ENCODE data around the gene CUTA. TPM values are rescaled to one million over a fixed set of nuclear protein-coding genes. Genes with fewer than 3 reads are reported as not detected.

The CUTA gene, protein sequence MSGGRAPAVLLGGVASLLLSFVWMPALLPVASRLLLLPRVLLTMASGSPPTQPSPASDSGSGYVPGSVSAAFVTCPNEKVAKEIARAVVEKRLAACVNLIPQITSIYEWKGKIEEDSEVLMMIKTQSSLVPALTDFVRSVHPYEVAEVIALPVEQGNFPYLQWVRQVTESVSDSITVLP
- total RNA-seq = 120 and 124 TPM in 2 replicates

DNA sequence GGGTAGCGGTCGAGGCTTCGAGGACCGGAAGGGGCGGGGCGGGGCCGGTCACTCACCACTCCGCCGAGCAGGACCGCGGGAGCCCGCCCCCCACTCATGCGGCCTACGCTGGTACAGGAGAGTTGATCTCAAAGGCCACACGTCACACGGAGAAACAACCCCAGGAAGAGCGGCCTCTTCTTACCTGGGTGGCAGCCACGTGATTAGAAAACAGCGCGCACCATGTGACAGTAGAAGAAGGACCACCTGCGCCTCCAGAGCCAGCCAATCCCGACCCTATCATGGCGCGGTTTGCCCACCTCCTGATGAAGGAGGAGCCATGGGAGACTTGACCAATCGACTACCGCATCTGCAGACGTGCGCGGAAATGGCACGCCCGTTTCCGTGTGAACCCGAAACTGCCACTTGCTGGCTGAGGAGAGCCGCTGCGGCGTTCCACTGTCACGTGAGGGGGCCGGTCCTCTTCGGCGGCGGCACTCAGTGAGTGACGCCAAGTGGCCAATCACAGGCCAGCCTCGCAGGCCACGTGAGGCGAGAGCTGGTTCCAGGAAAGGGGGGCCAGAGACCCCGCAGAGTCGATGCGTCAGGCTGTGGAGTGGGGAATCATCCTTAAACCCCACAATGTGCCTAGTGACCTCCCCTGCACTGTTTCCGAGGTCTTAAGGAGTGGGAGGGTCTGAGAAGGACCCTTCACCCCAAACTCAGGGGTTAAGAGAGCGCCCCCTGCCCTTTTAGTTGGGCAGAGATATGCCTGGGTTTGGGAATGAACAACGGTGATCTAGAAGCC lies at the start of gene CUTA:
TSS of gene CUTA (minus strand) at position 205 of the 787 bp plus-strand sequence. CDS start at position 98, 107 bp downstream.
- peak; percentile 100 for DNase-seq
- Mint-ChIP-seq H3K4me3 (peak within 1 kb of the TSS; percentile 92), H3K9me3 (no peaks in the 10 kb centered on the region), H3K36me3 (ENCODE audit: low read depth) (peaks cover 34% of the 10 kb centered on the region), H3K4me1 (peaks cover 63% of the 10 kb centered on the region), H3K27me3 (peaks cover 1% of the 10 kb centered on the region), H3K27ac (peak within 1 kb of the TSS; percentile 96)
- intact Hi-C loops (cut with micrococcal nuclease) = loop anchor here (1.0 to 10.0 kb wide), 10 partner anchors 8 to 1243 kb away; partner anchors contain the start of genes AGPAT1, B3GALT4, ITPR3 and RNF5

DNA sequence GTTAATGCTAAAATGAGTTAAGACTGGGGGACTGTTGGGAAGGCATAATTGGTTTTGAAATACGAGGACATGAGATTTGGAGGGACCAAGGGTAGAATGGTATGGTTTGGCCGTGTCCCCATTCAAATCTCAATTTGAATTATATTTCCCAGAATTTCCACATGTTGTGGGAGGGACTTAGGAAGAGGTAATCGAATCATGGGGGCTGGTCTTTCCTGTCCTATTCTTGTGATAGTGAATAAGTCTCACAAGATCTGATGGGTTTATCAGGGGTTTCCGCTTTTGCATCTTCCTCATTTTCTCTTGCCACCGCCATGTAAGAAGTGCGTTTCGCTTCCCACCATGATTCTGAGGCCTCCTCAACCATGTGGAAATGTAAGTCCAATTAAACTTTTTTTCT lies 49.2 kb upstream of the CUTA start:
- Mint-ChIP-seq H3K27ac (no peak overlapping the region), H3K9me3 (no peaks in the 10 kb centered on the region), H3K4me1 (no peaks in the 10 kb centered on the region), H3K27me3 (peaks cover 11% of the 10 kb centered on the region), H3K36me3 (ENCODE audit: low read depth) (no peaks in the 10 kb centered on the region), H3K4me3 (no peak overlapping the region)
- no peak for DNase-seq
- intact Hi-C loops (cut with micrococcal nuclease) = no loop called here

GRCh38 chr6:33466075-33466735 lies 48.3 kb upstream of the CUTA start:
- H3K9me3 Mint-ChIP-seq = no peaks in the 10 kb centered on the region
- no peaks in the 10 kb centered on the region for H3K4me1 Mint-ChIP-seq
- no peak overlapping the region for H3K4me3 Mint-ChIP-seq
- peaks cover 13% of the 10 kb centered on the region for H3K27me3 Mint-ChIP-seq
- DNase-seq = no peak
- intact Hi-C loops (cut with micrococcal nuclease) = no loop called here
- no peak overlapping the region for H3K27ac Mint-ChIP-seq
- no peaks in the 10 kb centered on the region for H3K36me3 Mint-ChIP-seq (ENCODE audit: low read depth)

DNA sequence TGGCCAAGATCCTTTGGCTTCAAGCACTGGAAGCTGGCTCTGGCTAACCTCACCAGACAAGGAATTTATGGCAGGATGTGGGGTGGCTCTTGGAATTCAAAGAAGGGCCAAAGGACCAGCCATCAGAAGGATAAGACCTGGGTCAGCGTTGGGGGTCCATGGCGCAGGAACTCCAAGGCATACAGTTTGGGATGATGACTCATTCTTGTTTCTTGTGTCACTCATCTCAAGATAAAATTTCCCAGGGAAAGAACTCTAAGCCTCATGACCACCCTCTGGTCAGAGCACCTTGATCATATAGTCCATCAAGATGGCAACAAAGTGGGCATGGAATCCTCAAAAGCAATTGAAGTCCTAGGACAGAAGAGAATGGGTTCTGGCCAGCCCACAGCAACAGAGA lies 41.3 kb upstream of the CUTA start:
- Mint-ChIP-seq H3K4me1 (peaks cover 10% of the 10 kb centered on the region), H3K9me3 (no peaks in the 10 kb centered on the region), H3K27ac (no peak overlapping the region), H3K27me3 (peaks cover 17% of the 10 kb centered on the region), H3K36me3 (ENCODE audit: low read depth) (peaks cover 22% of the 10 kb centered on the region), H3K4me3 (no peak overlapping the region)
- no peak for DNase-seq
- intact Hi-C loops (cut with micrococcal nuclease) = loop anchor here (10.0 kb wide), 1 partner anchor 236 kb away; no protein-coding TSS in a partner anchor

DNA sequence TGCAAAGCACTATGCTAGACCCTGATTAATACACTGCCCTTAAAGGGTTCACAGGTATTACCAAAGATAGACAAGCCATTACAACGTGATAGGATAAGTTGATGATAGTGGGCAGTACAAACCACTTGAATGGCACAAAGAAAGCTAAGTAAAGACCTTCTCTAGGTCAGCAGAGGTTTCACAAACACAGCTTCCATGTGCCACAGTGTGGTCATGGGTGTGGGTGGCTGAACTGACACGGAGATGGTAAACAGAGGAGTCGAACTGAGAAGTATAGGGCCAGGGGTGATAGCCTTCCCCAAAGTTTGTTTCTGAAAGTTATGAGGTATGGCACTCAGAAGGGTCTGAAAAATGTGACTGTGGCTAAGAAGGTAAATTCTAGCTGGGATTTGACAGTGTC lies 40.8 kb upstream of the CUTA start:
- no peak overlapping the region for H3K4me3 Mint-ChIP-seq
- H3K9me3 Mint-ChIP-seq = no peaks in the 10 kb centered on the region
- peaks cover 23% of the 10 kb centered on the region for H3K36me3 Mint-ChIP-seq (ENCODE audit: low read depth)
- H3K27ac Mint-ChIP-seq = no peak overlapping the region
- intact Hi-C loops (cut with micrococcal nuclease) = loop anchor here (10.0 kb wide), 1 partner anchor 236 kb away; no protein-coding TSS in a partner anchor
- peaks cover 16% of the 10 kb centered on the region for H3K27me3 Mint-ChIP-seq
- DNase-seq = no peak
- H3K4me1 Mint-ChIP-seq = peaks cover 13% of the 10 kb centered on the region

DNA sequence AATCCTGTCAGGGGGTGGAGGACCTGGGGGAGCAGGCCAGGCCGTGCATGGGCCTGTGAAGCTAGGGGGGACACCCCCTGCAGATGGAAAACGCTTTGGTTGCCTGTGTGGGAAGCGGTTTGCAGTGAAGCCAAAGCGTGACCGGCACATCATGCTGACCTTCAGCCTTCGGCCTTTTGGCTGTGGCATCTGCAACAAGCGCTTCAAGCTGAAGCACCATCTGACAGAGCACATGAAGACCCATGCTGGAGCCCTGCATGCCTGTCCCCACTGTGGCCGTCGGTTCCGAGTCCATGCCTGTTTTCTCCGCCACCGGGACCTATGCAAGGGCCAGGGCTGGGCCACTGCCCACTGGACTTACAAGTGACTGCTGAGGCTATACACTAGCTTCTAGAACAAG lies 38.2 kb upstream of the CUTA start:
- H3K4me1 Mint-ChIP-seq = peaks cover 20% of the 10 kb centered on the region
- no peak overlapping the region for H3K27ac Mint-ChIP-seq
- no peaks in the 10 kb centered on the region for H3K9me3 Mint-ChIP-seq
- peaks cover 5% of the 10 kb centered on the region for H3K27me3 Mint-ChIP-seq
- DNase-seq = no peak
- peaks cover 28% of the 10 kb centered on the region for H3K36me3 Mint-ChIP-seq (ENCODE audit: low read depth)
- H3K4me3 Mint-ChIP-seq = no peak overlapping the region
- intact Hi-C loops (cut with micrococcal nuclease) = loop anchor here (10.0 kb wide), 1 partner anchor 239 kb away; no protein-coding TSS in a partner anchor

- peak overlapping the region; percentile 88 for H3K27ac Mint-ChIP-seq
- H3K27me3 Mint-ChIP-seq = peaks cover 2% of the 10 kb centered on the region
- H3K9me3 Mint-ChIP-seq = no peaks in the 10 kb centered on the region
- DNase-seq = peak; percentile 62
- H3K4me1 Mint-ChIP-seq = peaks cover 20% of the 10 kb centered on the region
- intact Hi-C loops (cut with micrococcal nuclease) = loop anchor here (2.0 to 10.0 kb wide), 2 partner anchors 36 to 240 kb away; partner anchors contain the start of gene CUTA
- peak overlapping the region; percentile 97 for H3K4me3 Mint-ChIP-seq
- H3K36me3 Mint-ChIP-seq (ENCODE audit: low read depth) = peaks cover 30% of the 10 kb centered on the region
These were observed 37.1 kb upstream of the CUTA start for GRCh38 chr6:33455051-33455450.

DNA sequence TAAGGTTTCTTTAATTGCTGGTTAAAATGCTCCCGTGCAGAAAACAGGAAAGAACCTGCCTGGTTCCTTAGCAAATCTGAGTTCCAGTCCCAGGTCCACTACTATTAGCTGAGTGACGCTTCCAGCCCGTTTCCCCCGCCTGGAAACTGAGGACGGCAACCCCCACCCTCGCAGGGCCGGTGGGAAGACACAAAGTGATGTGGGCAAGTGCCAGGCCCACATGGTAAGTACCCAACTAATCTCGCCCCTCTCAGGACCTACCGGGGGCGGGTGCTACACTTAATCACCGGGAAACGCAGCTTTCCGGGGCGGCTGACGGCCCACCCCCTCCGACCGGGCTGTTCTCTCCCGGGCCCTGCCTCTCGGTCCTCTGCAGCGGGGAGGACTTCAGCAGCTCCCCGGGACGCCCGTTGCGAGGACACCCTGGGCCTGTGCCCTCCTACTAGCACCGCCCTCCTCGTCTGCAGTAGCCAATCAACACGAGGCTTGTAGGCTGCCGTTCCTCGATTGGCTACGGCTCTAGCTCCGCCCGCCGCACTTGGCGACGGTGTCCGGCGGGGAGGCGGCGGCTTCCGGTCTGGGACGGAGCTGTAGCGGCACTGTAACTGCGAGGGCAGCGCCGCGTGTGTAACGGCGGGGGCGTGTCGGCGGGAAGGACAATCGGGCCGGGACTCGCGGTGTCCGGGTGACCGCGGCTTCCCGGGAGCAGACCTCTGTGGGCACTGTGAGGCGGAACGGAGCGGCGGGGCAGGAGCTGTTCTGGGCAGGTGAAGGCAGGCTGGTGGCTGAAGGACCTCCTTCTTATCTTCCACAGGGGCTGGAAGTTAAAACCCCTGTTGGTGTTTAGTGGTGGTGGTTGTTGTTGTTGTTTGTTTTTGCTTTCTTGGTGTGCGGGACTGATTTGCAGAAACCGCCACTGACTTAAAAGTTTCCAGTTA lies 36.4 kb upstream of the CUTA start, which contains the start of gene ZBTB9:
TSS of gene ZBTB9 (plus strand) at position 568 of the 938 bp plus-strand sequence. CDS start 525 bp downstream, outside the sequence.
- H3K9me3 Mint-ChIP-seq = no peaks in the 10 kb centered on the region
- peak within 1 kb of the TSS; percentile 97 for H3K4me3 Mint-ChIP-seq
- peak; percentile 99 for DNase-seq
- peaks cover 20% of the 10 kb centered on the region for H3K4me1 Mint-ChIP-seq
- peak within 1 kb of the TSS; percentile 88 for H3K27ac Mint-ChIP-seq
- peaks cover 33% of the 10 kb centered on the region for H3K36me3 Mint-ChIP-seq (ENCODE audit: low read depth)
- no peaks in the 10 kb centered on the region for H3K27me3 Mint-ChIP-seq
- intact Hi-C loops (cut with micrococcal nuclease) = loop anchor here (1.0 to 10.0 kb wide), 6 partner anchors 24 to 241 kb away; partner anchors contain the start of genes CUTA, ITPR3 and KIFC1

GRCh38 chr6:33453393-33454008 lies 35.6 kb upstream of the CUTA start:
- H3K27ac Mint-ChIP-seq = peak overlapping the region; percentile 88

DNA sequence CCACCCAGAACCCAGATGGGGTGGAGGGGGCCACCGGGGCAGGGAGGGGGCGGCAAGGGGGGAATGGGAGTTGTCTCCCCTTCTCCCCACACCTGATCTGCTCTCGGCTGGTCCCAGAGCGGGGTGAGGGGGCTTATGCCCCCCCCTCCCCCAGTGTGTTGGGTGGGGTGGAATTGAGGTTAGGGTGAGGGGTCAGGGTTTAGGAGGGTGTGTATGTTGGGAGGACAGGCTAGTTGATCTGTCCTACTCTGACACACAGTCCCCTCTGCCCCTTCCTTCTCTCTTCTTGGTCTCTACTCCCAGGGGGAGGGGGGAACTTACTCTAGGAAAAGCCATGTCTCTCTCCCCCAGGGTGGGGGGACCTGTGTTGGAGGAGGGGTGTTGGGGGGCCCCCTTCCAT lies 34.6 kb upstream of the CUTA start:
- Mint-ChIP-seq H3K4me3 (no peak overlapping the region), H3K27me3 (no peaks in the 10 kb centered on the region), H3K9me3 (no peaks in the 10 kb centered on the region), H3K27ac (no peak overlapping the region), H3K36me3 (ENCODE audit: low read depth) (peaks cover 49% of the 10 kb centered on the region), H3K4me1 (peaks cover 27% of the 10 kb centered on the region)
- no peak for DNase-seq
- intact Hi-C loops (cut with micrococcal nuclease) = loop anchor here (5.0 to 10.0 kb wide), 2 partner anchors 170 to 242 kb away; partner anchors contain the start of gene ITPR3

More at GRCh38 chr6:33453393-33454008, 35.6 kb upstream of the CUTA start:
- no peaks in the 10 kb centered on the region for H3K27me3 Mint-ChIP-seq
- DNase-seq = no peak
- H3K36me3 Mint-ChIP-seq (ENCODE audit: low read depth) = peaks cover 41% of the 10 kb centered on the region
- peak overlapping the region; percentile 97 for H3K4me3 Mint-ChIP-seq
- H3K4me1 Mint-ChIP-seq = peaks cover 25% of the 10 kb centered on the region
- intact Hi-C loops (cut with micrococcal nuclease) = loop anchor here (1.0 to 10.0 kb wide), 6 partner anchors 23 to 241 kb away; partner anchors contain the start of genes CUTA, ITPR3 and KIFC1
- no peaks in the 10 kb centered on the region for H3K9me3 Mint-ChIP-seq

DNA sequence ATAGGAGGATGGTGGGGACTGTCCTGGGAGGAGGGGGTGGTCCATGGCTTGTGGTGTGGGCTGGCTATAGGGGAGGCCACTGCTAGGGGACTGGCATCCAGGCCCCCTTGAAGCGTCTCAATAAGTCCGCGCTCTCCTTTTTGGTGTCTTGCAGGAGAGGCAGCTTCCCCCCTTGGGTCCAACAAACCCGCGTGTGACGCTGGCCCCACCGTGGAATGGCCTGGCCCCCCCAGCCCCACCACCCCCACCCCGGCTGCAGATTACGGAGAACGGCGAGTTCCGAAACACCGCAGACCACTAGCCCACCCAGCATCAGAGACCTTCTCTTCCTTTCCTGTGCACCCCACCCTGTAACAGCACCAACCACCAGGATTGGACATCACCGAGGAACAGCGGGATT lies 33.7 kb upstream of the CUTA start:
- DNase-seq = no peak
- Mint-ChIP-seq H3K4me1 (peaks cover 25% of the 10 kb centered on the region), H3K27me3 (no peaks in the 10 kb centered on the region), H3K27ac (peak overlapping the region; percentile 37), H3K9me3 (no peaks in the 10 kb centered on the region), H3K36me3 (ENCODE audit: low read depth) (peaks cover 47% of the 10 kb centered on the region), H3K4me3 (no peak overlapping the region)
- intact Hi-C loops (cut with micrococcal nuclease) = loop anchor here (5.0 to 10.0 kb wide), 2 partner anchors 171 to 243 kb away; partner anchors contain the start of gene ITPR3

DNA sequence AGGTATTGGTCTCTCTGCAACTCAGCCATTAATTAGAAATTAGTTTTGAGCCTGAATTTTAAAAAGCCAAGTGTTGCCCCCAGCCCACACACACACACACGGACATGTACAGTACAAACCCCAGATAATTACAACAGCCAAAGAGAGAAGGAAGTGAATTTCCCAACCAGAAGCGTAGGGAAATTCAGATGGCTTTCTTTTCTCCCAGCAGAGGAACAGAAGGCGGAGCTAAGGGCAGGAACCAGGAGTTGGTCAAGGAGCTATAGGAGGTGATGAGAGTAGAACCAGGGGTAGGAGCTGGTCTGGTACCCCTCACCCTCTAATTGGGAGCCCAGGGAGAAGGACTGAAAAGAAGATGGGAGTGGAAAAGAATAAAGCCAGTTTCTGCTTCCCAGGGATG lies 32.5 kb upstream of the CUTA start:
- no peaks in the 10 kb centered on the region for H3K27me3 Mint-ChIP-seq
- H3K4me3 Mint-ChIP-seq = no peak overlapping the region
- intact Hi-C loops (cut with micrococcal nuclease) = loop anchor here (5.0 to 10.0 kb wide), 2 partner anchors 172 to 244 kb away; partner anchors contain the start of gene ITPR3
- DNase-seq = no peak
- peaks cover 45% of the 10 kb centered on the region for H3K36me3 Mint-ChIP-seq (ENCODE audit: low read depth)
- H3K9me3 Mint-ChIP-seq = no peaks in the 10 kb centered on the region
- peaks cover 24% of the 10 kb centered on the region for H3K4me1 Mint-ChIP-seq
- H3K27ac Mint-ChIP-seq = no peak overlapping the region

All from activated CD4-positive, alpha-beta T cell treated with anti-CD3 and anti-CD28 coated beads, Interleukin-2, amount 10 ng/mL, durations not matched to agents 24 days and 14 days (primary cell).